Stimulated activated naive CD8-positive, alpha-beta T cell treated with anti-CD3 and anti-CD28 coated beads, Interleukin-15, Interleukin-2, amounts not matched to agents 100 ng/mL and 50 ng/mL, for 24 hours (primary cell): ENCODE results near the gene LRP5.
A peak's percentile ranks its signal among the peaks of the same experiment; 100 is the strongest.

Experiments
- H3K27ac Mint-ChIP-seq: one replicate; pipeline ENCODE4 v1.8.0; 2021; ENCODE audit warnings: mild to moderate bottlenecking, mixed read lengths
- H3K27me3 Mint-ChIP-seq: one replicate; pipeline ENCODE4 v1.8.0; 2021; ENCODE audit warnings: mixed read lengths
- H3K36me3 Mint-ChIP-seq: one replicate; pipeline ENCODE4 v1.8.0; 2021; ENCODE audit warnings: low read depth, mixed read lengths
- H3K4me1 Mint-ChIP-seq: one replicate; pipeline ENCODE4 v1.8.0; 2021; ENCODE audit warnings: low read depth, mixed read lengths
- H3K4me3 Mint-ChIP-seq: one replicate; pipeline ENCODE4 v1.8.0; 2021; ENCODE audit warnings: mild to moderate bottlenecking, mixed read lengths
- H3K9me3 Mint-ChIP-seq: one replicate; pipeline ENCODE4 v1.8.0; 2021; ENCODE audit warnings: mixed read lengths

The LRP5 gene

DNA sequence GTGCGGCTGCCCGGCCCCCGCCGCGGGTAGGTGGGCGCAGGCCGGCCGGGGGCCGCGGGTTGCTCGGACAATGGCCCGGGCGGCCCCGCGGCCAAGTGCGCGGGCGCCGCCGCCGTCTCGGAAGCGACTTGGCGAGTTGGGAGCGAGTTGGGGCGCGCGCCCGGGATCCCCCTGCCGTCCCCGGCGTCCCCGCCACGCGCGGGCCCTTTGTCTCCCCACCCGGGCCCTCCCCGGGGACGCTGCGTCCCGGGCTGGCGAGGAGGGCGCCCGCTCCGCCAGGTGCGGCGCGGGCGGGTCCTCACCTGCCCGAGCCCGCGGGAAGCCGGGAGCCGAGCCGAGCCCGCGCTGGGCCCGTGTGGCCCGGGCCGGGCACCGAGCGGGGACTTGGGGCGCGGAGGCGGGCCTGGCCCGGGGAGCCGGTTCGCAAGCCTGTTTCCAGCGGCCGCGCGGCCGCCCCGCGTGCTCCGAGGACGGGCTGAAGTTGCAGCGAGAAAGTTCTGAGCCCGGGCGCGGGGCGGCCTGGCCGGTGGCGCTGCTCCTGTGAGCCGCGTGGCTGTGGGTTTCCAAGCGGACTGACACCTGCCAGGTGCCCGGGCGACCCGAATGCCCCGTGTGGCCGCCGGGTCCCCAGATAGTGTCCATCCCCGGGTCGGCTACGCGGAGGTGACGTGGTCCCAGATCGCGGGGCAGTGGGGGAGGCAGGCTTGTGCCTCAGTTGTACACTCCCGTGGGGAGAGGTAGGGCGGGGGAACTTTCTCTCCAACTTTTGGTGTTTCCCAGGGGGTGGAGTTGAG is 586 bp downstream of the LRP5 start:
- H3K27ac Mint-ChIP-seq, result peak overlapping the region; percentile 86
- H3K27me3 Mint-ChIP-seq, result peaks cover 15% of the 10 kb centered on the region
- H3K9me3 Mint-ChIP-seq, result no peaks in the 10 kb centered on the region
- no peaks in the 10 kb centered on the region for H3K36me3 Mint-ChIP-seq
- H3K4me3 Mint-ChIP-seq, result peak overlapping the region; percentile 91
- peaks cover 21% of the 10 kb centered on the region for H3K4me1 Mint-ChIP-seq

- peak overlapping the region; percentile 91 for H3K4me3 Mint-ChIP-seq
- peaks cover 15% of the 10 kb centered on the region for H3K27me3 Mint-ChIP-seq
- no peaks in the 10 kb centered on the region for H3K9me3 Mint-ChIP-seq
- peaks cover 21% of the 10 kb centered on the region for H3K4me1 Mint-ChIP-seq
- no peaks in the 10 kb centered on the region for H3K36me3 Mint-ChIP-seq
- H3K27ac Mint-ChIP-seq, result peak overlapping the region; percentile 86
Measured at GRCh38 chr11:68313574-68314202, 1.3 kb downstream of the LRP5 start.

GRCh38 chr11:68314203-68315170 is 2.1 kb downstream of the LRP5 start:
- no peaks in the 10 kb centered on the region for H3K9me3 Mint-ChIP-seq
- H3K4me3 Mint-ChIP-seq, result peak overlapping the region; percentile 91
- no peaks in the 10 kb centered on the region for H3K36me3 Mint-ChIP-seq
- no peak overlapping the region for H3K27ac Mint-ChIP-seq
- peaks cover 21% of the 10 kb centered on the region for H3K4me1 Mint-ChIP-seq
- H3K27me3 Mint-ChIP-seq, result peaks cover 15% of the 10 kb centered on the region

- H3K27me3 Mint-ChIP-seq, result peaks cover 15% of the 10 kb centered on the region
- no peaks in the 10 kb centered on the region for H3K9me3 Mint-ChIP-seq
- H3K27ac Mint-ChIP-seq, result no peak overlapping the region
- no peak overlapping the region for H3K4me3 Mint-ChIP-seq
- no peaks in the 10 kb centered on the region for H3K36me3 Mint-ChIP-seq
- H3K4me1 Mint-ChIP-seq, result peaks cover 21% of the 10 kb centered on the region
Measured at GRCh38 chr11:68315171-68315920, 3.0 kb downstream of the LRP5 start.

- Mint-ChIP-seq H3K4me1 (peaks cover 17% of the 10 kb centered on the region), H3K4me3 (no peak overlapping the region), H3K27me3 (peaks cover 12% of the 10 kb centered on the region), H3K27ac (no peak overlapping the region), H3K9me3 (no peaks in the 10 kb centered on the region), H3K36me3 (peaks cover 6% of the 10 kb centered on the region)
Measured at GRCh38 chr11:68317147-68317785, 4.9 kb downstream of the LRP5 start.

DNA sequence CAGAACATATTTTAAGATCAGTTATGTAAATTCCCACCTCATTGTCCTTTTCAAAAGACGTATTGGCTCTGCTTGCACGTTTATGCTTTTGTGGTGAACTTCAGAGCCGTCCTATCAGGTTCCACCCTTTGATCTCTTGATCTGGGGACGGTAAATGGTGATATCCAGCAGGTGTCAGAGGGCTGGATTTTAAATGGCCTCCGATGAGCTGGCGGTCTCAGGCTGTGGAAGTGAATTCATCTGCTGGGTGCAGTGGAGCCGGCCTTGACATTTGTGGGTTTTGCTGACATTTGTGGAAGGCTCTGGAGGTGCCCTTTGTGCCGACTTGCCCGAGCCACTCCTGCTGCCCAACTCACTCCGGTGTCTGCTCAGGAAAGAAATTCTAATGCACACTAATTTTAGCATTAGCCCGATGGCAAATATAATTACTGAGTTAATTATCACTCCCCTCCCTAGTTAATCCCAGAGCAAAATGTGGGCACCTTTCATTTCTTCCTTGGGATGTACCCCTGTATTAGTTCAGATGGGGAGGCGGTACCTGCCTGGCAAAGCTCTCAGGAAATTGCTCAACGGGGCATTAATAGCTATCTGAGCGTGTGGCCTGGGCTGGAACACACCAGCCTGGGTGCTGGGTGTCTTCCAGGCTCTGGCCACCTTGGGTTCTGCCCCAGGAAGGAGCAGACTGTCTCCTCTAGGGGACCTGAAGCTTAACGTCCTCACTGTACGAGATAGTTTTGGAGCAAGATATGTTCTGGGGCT is 9.1 kb downstream of the LRP5 start:
- Mint-ChIP-seq H3K36me3 (peaks cover 6% of the 10 kb centered on the region), H3K4me3 (no peak overlapping the region), H3K27ac (no peak overlapping the region), H3K27me3 (no peaks in the 10 kb centered on the region), H3K9me3 (no peaks in the 10 kb centered on the region), H3K4me1 (no peaks in the 10 kb centered on the region)

GRCh38 chr11:68322052-68322430 is 9.7 kb downstream of the LRP5 start:
- H3K27ac Mint-ChIP-seq, result no peak overlapping the region
- H3K27me3 Mint-ChIP-seq, result no peaks in the 10 kb centered on the region
- no peaks in the 10 kb centered on the region for H3K9me3 Mint-ChIP-seq
- H3K4me3 Mint-ChIP-seq, result no peak overlapping the region
- peaks cover under 1% of the 10 kb centered on the region for H3K4me1 Mint-ChIP-seq
- H3K36me3 Mint-ChIP-seq, result peaks cover 6% of the 10 kb centered on the region

GRCh38 chr11:68324241-68324640 is 11.8 kb downstream of the LRP5 start:
- Mint-ChIP-seq H3K36me3 (peaks cover 6% of the 10 kb centered on the region), H3K27me3 (no peaks in the 10 kb centered on the region), H3K4me3 (no peak overlapping the region), H3K9me3 (no peaks in the 10 kb centered on the region), H3K4me1 (peaks cover 22% of the 10 kb centered on the region), H3K27ac (no peak overlapping the region)

GRCh38 chr11:68324695-68325094 is 12.3 kb downstream of the LRP5 start:
- no peaks in the 10 kb centered on the region for H3K9me3 Mint-ChIP-seq
- peaks cover 25% of the 10 kb centered on the region for H3K4me1 Mint-ChIP-seq
- H3K27ac Mint-ChIP-seq, result no peak overlapping the region
- H3K4me3 Mint-ChIP-seq, result no peak overlapping the region
- no peaks in the 10 kb centered on the region for H3K27me3 Mint-ChIP-seq
- H3K36me3 Mint-ChIP-seq, result peaks cover 6% of the 10 kb centered on the region

- Mint-ChIP-seq H3K36me3 (peaks cover 6% of the 10 kb centered on the region), H3K27me3 (no peaks in the 10 kb centered on the region), H3K4me3 (no peak overlapping the region)
Measured at GRCh38 chr11:68325183-68325906, 13.0 kb downstream of the LRP5 start.

GRCh38 chr11:68325907-68326220 is 13.5 kb downstream of the LRP5 start:
- Mint-ChIP-seq H3K27ac (no peak overlapping the region), H3K36me3 (peaks cover 2% of the 10 kb centered on the region), H3K4me3 (no peak overlapping the region), H3K4me1 (peaks cover 37% of the 10 kb centered on the region), H3K9me3 (no peaks in the 10 kb centered on the region), H3K27me3 (no peaks in the 10 kb centered on the region)

More at GRCh38 chr11:68325183-68325906, 13.0 kb downstream of the LRP5 start:
- H3K9me3 Mint-ChIP-seq, result no peaks in the 10 kb centered on the region
- peaks cover 31% of the 10 kb centered on the region for H3K4me1 Mint-ChIP-seq
- H3K27ac Mint-ChIP-seq, result no peak overlapping the region

DNA sequence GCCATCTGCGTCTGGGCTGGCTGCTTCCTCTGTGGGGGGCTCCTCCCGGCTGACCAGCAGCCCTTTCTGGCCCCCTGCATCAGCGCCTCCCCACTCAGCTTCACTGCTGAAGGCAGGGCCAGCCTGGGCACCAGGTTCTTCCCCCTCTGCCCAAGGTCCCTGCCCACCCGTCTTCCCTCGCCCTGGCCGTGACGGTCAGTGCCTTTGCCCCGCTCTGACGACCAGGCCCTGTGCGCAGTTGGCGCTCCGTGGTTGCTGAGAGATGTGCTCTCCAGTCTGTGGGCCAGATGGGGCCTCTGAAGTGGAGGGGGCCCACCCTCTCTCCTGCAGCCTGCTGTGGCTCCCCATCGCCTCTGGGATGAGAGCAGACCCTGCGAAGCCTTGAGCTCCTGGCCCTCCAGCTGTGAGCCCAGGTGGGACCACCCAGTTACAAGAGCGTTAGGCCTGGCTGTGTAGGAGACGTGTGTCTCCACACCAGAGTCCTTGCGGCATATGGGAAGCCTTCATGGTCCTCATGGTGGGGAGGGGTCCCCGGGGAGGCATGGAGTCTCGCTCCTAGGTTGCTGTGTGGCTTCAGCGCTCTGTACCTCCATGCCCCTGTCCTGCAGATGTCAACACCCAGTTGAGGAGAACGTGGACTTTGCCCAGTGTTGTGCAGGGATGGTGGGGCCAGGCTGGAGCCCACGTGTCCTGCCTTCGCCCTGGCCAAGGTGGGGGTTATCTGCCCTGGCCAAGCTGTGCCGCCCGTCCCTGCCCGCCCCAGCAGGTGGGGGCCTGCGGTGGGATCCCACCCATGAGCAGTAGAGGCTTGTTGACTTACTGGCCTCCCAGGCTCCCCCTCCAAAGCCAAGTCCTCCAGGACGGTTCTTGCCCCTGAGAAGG is 14.2 kb downstream of the LRP5 start:
- no peaks in the 10 kb centered on the region for H3K27me3 Mint-ChIP-seq
- H3K9me3 Mint-ChIP-seq, result no peaks in the 10 kb centered on the region
- no peaks in the 10 kb centered on the region for H3K36me3 Mint-ChIP-seq
- H3K27ac Mint-ChIP-seq, result no peak overlapping the region
- H3K4me3 Mint-ChIP-seq, result no peak overlapping the region
- H3K4me1 Mint-ChIP-seq, result peaks cover 44% of the 10 kb centered on the region
